ENCODE measurements around the gene DLGAP1. TPM values are rescaled to one million over a fixed set of nuclear protein-coding genes. Genes with fewer than 3 reads are reported as not detected.

Gene DLGAP1
- total and polyA plus RNA-seq, 3 donors from 2014 or later = 18.6 to 93.8 (median 69.1) TPM

GRCh38 chr18:3458378-3458777 is 996.7 kb downstream of the DLGAP1 start:
- DNase-seq = no peak
- Histone ChIP-seq H3K36me3 (ENCODE audit: low read depth, missing control alignments) (no peaks in the 10 kb centered on the region), H3K27me3 (no peaks in the 10 kb centered on the region), H3K4me1 (peaks cover 13% of the 10 kb centered on the region), H3K4me3 (no peak overlapping the region), H3K27ac (no peak overlapping the region), H3K9me3 (no peaks in the 10 kb centered on the region)
- TF ChIP-seq CTCF (IDR thresholded peaks at IDR 0.05) = no peak
- TF ChIP-seq POLR2A (IDR thresholded peaks at IDR 0.05) = no peak
- 83 to 90% methylated on average over 3 of the region's 3 CpGs for WGBS, 2 donors
- intact Hi-C loops (cut with DNase I; ENCODE audit: low total_unique reads) = no loop called here

- no peak overlapping the region for H3K4me3 ChIP-seq
- H3K4me1 ChIP-seq = peaks cover 21% of the 10 kb centered on the region
- H3K9me3 ChIP-seq = no peaks in the 10 kb centered on the region
- H3K27ac ChIP-seq = no peak overlapping the region
- no peak for DNase-seq
- intact Hi-C loops (cut with DNase I; ENCODE audit: low total_unique reads) = no loop called here
- WGBS, 2 donors = 85 to 86% methylated on average over 15 of the region's 15 CpGs
- H3K27me3 ChIP-seq = no peaks in the 10 kb centered on the region
- TF ChIP-seq CTCF (IDR thresholded peaks at IDR 0.05) (no peak), POLR2A (IDR thresholded peaks at IDR 0.05) (no peak)
- no peaks in the 10 kb centered on the region for H3K36me3 ChIP-seq (ENCODE audit: low read depth, missing control alignments)
Observed at GRCh38 chr18:3457261-3457724, 997.8 kb downstream of the DLGAP1 start.

GRCh38 chr18:3456686-3457069 is 998.4 kb downstream of the DLGAP1 start:
- Histone ChIP-seq H3K27me3 (no peaks in the 10 kb centered on the region), H3K27ac (no peak overlapping the region), H3K4me1 (peaks cover 21% of the 10 kb centered on the region), H3K36me3 (ENCODE audit: low read depth, missing control alignments) (no peaks in the 10 kb centered on the region), H3K4me3 (no peak overlapping the region), H3K9me3 (no peaks in the 10 kb centered on the region)
- TF ChIP-seq CTCF (IDR thresholded peaks at IDR 0.05) = no peak
- no peak for TF ChIP-seq POLR2A (IDR thresholded peaks at IDR 0.05)
- DNase-seq = no peak
- 51 to 55% methylated on average over 1 of the region's 1 CpG for WGBS, 2 donors
- intact Hi-C loops (cut with DNase I; ENCODE audit: low total_unique reads) = no loop called here

- intact Hi-C loops (cut with DNase I; ENCODE audit: low total_unique reads) = no loop called here
- 67 to 80% methylated on average over 10 of the region's 10 CpGs for WGBS, 2 donors
- H3K4me3 ChIP-seq = no peak overlapping the region
Observed at GRCh38 chr18:3455907-3456685, 999.0 kb downstream of the DLGAP1 start.

More at GRCh38 chr18:3455907-3456685, 999.0 kb downstream of the DLGAP1 start:
- Histone ChIP-seq H3K27me3 (no peaks in the 10 kb centered on the region), H3K4me1 (peaks cover 21% of the 10 kb centered on the region), H3K36me3 (ENCODE audit: low read depth, missing control alignments) (no peaks in the 10 kb centered on the region), H3K9me3 (no peaks in the 10 kb centered on the region), H3K27ac (no peak overlapping the region)
- DNase-seq = no peak
- TF ChIP-seq POLR2A (IDR thresholded peaks at IDR 0.05) (no peak), CTCF (IDR thresholded peaks at IDR 0.05) (no peak)

Measured in testis (tissue), 3 donors.